Naive thymus-derived CD4-positive, alpha-beta T cell (primary cell): Measurements from ENCODE around the gene TCAP. TPM values are rescaled to one million over a fixed set of nuclear protein-coding genes. Genes with fewer than 3 reads are reported as not detected.

Source experiments
- ATAC-seq: fragments of 150-1000 bp; cut with Tn5 transposase; 2 replicates; pipeline ENCODE4 v1.10.0; 2021; ENCODE audit warnings: mild to moderate bottlenecking, moderate library complexity
- CTCF ChIA-PET: fragments of 350-600 bp; sonication (Branson Sonifier 250); formaldehyde crosslinking; loops from one replicate; lab custom pipeline; 2021; ENCODE audit warnings: antibody characterized with exemption; lab: Charles Lee
- POLR2A ChIA-PET: fragments of 350-600 bp; sonication (Branson Sonifier 250); formaldehyde crosslinking; loops from one replicate; lab custom pipeline; 2021; ENCODE audit warnings: antibody characterized with exemption, inconsistent platforms; lab: Charles Lee
- DNase-seq, 9 donors: peaks; one replicate each; pipeline versions ENCODE4 v3.0.0 to v3.0.0-alpha.2; 2020 to 2022; ENCODE audit warnings: mixed read lengths in 1 of 9
- H3K27ac ChIP-seq: one replicate; pipeline ENCODE4 v1.7.0; 2013; ENCODE audit warnings: mild to moderate bottlenecking, low read depth, low read length, moderate library complexity
- H3K27me3 ChIP-seq, 2 donors: one replicate each; pipeline ENCODE4 v1.7.0; 2013; ENCODE audit warnings: low read length in 2 of 2, mild to moderate bottlenecking in 2 of 2, moderate library complexity in 2 of 2; ENCODE audit not compliant: control insufficient read depth in 2 of 2, insufficient read depth in 2 of 2
- H3K36me3 ChIP-seq, 3 experiments: 1 replicate in 2 of 3; 2 replicates in 1 of 3; pipeline ENCODE4 v1.7.0; 2013; ENCODE audit warnings: low read length in 3 of 3, mild to moderate bottlenecking in 3 of 3, moderate library complexity in 1 of 3; ENCODE audit not compliant: insufficient read depth in 3 of 3, control insufficient read depth in 2 of 3
- H3K4me1 ChIP-seq, 2 donors: one replicate each; pipeline ENCODE4 v1.7.0; 2013; ENCODE audit warnings: low read length in 2 of 2, mild to moderate bottlenecking in 2 of 2, moderate library complexity in 1 of 2; ENCODE audit not compliant: control insufficient read depth in 2 of 2, insufficient read depth in 2 of 2
- H3K4me3 ChIP-seq: 2 replicates; pipeline ENCODE4 v1.7.0; 2013; ENCODE audit warnings: mild to moderate bottlenecking, low read length
- H3K9me3 ChIP-seq, 3 experiments: 1 replicate in 2 of 3; 2 replicates in 1 of 3; pipeline ENCODE4 v1.7.0; 2013; ENCODE audit warnings: low read length in 3 of 3; ENCODE audit not compliant: control insufficient read depth in 2 of 3
- H3K27ac Mint-ChIP-seq, 9 donors: one replicate each; pipeline ENCODE4 v1.8.0; 2020 to 2022; ENCODE audit warnings: mixed read lengths in 9 of 9, mild to moderate bottlenecking in 8 of 9, moderate library complexity in 5 of 9, inconsistent platforms in 2 of 9
- H3K27me3 Mint-ChIP-seq, 5 donors: one replicate each; pipeline ENCODE4 v1.8.0; 2021 to 2022; ENCODE audit warnings: mixed read lengths in 5 of 5, mild to moderate bottlenecking in 1 of 5
- H3K36me3 Mint-ChIP-seq, 5 donors: one replicate each; pipeline ENCODE4 v1.8.0; 2020 to 2022; ENCODE audit warnings: mixed read lengths in 5 of 5, mild to moderate bottlenecking in 3 of 5, inconsistent platforms in 1 of 5
- H3K4me1 Mint-ChIP-seq, 7 donors: one replicate each; pipeline ENCODE4 v1.8.0; 2020 to 2022; ENCODE audit warnings: mixed read lengths in 7 of 7, mild to moderate bottlenecking in 3 of 7, inconsistent platforms in 1 of 7
- H3K4me3 Mint-ChIP-seq, 10 donors: one replicate each; pipeline ENCODE4 v1.8.0; 2020 to 2022; ENCODE audit warnings: mild to moderate bottlenecking in 10 of 10, mixed read lengths in 10 of 10, moderate library complexity in 6 of 10, inconsistent platforms in 2 of 10
- H3K9me3 Mint-ChIP-seq, 11 donors: one replicate each; pipeline ENCODE4 v1.8.0; 2020 to 2022; ENCODE audit warnings: mixed read lengths in 11 of 11, mild to moderate bottlenecking in 4 of 11, inconsistent platforms in 1 of 11, moderate library complexity in 1 of 11
- intact Hi-C, 2 donors: fragments of 100-400 bp; cut with micrococcal nuclease; formaldehyde crosslinking; loops; one replicate each; pipeline ENCODE4 v1.15.1; 2023
- polyA plus RNA-seq, 2 donors: library from polyadenylated mRNA; unstranded; fragments of 300-500 nt; fragmentation: Illumina TruSeq; gene quantifications; one replicate each; pipeline ENCODE4 v1.2.3, GENCODE V29; 2021
- total RNA-seq, 6 experiments: library from RNA in 5 of 6; stranded (reverse) in 5 of 6; gene quantifications; 1 replicate in 5 of 6; 2 replicates in 1 of 6; pipeline ENCODE4 v1.2.3 and lab custom pipeline; 2021 to 2026

TCAP gene
- total and polyA plus RNA-seq, 7 experiments from 2014 or later, result 0.12 to 10.5 (median 3.3) TPM; not detected in 1

DNA sequence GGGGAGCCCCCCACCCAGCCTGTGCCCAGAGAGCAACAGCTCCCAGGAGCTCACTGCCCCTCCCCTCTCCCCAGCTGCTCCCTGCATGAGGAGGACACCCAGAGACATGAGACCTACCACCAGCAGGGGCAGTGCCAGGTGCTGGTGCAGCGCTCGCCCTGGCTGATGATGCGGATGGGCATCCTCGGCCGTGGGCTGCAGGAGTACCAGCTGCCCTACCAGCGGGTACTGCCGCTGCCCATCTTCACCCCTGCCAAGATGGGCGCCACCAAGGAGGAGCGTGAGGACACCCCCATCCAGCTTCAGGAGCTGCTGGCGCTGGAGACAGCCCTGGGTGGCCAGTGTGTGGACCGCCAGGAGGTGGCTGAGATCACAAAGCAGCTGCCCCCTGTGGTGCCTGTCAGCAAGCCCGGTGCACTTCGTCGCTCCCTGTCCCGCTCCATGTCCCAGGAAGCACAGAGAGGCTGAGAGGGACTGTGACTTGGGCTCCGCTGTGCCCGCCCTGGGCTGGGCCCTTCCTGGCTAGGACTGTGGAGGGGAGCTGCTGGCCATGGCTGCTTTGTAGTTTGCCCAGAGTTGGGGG, 584 bp downstream of the TCAP start:
- Mint-ChIP-seq H3K27me3 (peaks cover 0 to 45% (median 5%) of the 10 kb centered on the region in 5 donors), H3K9me3 (no peaks in the 10 kb centered on the region), H3K4me3 (peak overlapping the region in 2 of 10 donors; percentile 45 to 48), H3K27ac (peak overlapping the region in 3 of 9 donors; percentile 18 to 33 (median 31)), H3K4me1 (peaks cover 5 to 18% (median 15%) of the 10 kb centered on the region in 7 donors), H3K36me3 (peaks cover 0 to 13% (median 3%) of the 10 kb centered on the region in 5 donors)
- H3K36me3 ChIP-seq, result peaks cover 0 to 25% (median 0%) of the 10 kb centered on the region in 3 experiments
- H3K4me3 ChIP-seq, result no peak overlapping the region
- H3K27me3 ChIP-seq, result no peaks in the 10 kb centered on the region
- no peak for ATAC-seq
- no peak overlapping the region for H3K27ac ChIP-seq
- peaks cover 4 to 13% of the 10 kb centered on the region in 2 donors for H3K4me1 ChIP-seq
- CTCF ChIA-PET, result interaction anchor here (0.5 to 1.7 kb wide), 8 partner anchors 11 to 265 kb away, joined by 3 to 8 read pairs (median 4); partner anchors contain the start of gene PGAP3
- DNase-seq, result no peak
- H3K9me3 ChIP-seq, result no peaks in the 10 kb centered on the region
- POLR2A ChIA-PET, result interaction anchor here (0.5 to 1.9 kb wide), 12 partner anchors 9 to 508 kb away, joined by 3 to 8 read pairs (median 3); partner anchors contain the start of genes MIEN1, PGAP3 and STARD3
- intact Hi-C loops, result loop anchor here in 1 of 2 donors (5.0 kb wide), 1 partner anchor 43 kb away; no protein-coding TSS in a partner anchor

- H3K4me3 Mint-ChIP-seq, result peak overlapping the region in 3 of 10 donors; percentile 35 to 60 (median 48)
These were observed 1.1 kb downstream of the TCAP start for GRCh38 chr17:39666231-39666600.

DNA sequence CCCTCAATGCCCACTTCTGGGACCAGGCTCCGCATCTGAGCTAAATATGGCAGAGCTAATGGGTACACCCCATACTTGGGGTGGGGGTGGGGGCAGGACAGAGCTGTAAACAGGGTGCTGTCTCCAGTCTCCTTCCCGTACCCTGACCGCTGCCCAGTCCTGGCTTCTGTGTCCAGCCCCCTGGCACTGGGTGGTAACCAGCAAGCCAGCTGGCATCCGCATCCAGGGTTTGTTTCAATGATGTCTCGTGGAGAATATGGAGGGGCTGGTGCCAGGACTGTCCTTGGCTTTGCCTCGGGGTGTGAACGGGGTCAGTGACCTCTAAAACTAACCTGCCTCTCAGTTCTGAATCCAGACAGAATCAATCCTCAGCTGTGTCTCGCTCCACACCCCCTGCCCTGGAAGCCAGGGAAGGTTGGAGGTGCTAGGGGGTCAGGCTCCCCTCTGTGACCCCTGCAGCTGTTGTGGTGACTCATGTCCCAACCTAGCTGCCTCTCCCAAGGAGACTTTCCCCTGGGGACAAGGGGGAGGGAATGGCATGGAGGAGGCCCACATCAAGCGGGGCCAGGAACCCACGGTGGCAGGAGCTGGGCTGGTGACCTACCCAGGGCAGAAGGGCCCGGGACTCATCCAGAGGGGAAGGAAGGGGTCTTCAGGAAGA, 1.6 kb downstream of the TCAP start:
- Histone ChIP-seq H3K4me1 (peaks cover 4 to 13% of the 10 kb centered on the region in 2 donors), H3K4me3 (no peak overlapping the region), H3K36me3 (peaks cover 0 to 15% (median 0%) of the 10 kb centered on the region in 3 experiments), H3K9me3 (no peaks in the 10 kb centered on the region), H3K27me3 (no peaks in the 10 kb centered on the region), H3K27ac (no peak overlapping the region)
- Mint-ChIP-seq H3K36me3 (peaks cover 0 to 5% (median under 1%) of the 10 kb centered on the region in 5 donors), H3K9me3 (no peaks in the 10 kb centered on the region), H3K27ac (peak overlapping the region in 1 of 9 donors; percentile 38), H3K4me1 (peaks cover 5 to 17% (median 11%) of the 10 kb centered on the region in 7 donors), H3K4me3 (peak overlapping the region in 9 of 10 donors; percentile 32 to 79 (median 67)), H3K27me3 (peaks cover 0 to 46% (median 5%) of the 10 kb centered on the region in 5 donors)
- DNase-seq (no peak), ATAC-seq (no peak)
- intact Hi-C loops, result loop anchor here in 1 of 2 donors (5.0 kb wide), 1 partner anchor 44 kb away; no protein-coding TSS in a partner anchor
- CTCF ChIA-PET, result interaction anchor here (0.5 to 1.7 kb wide), 10 partner anchors 9 to 266 kb away, joined by 3 to 8 read pairs (median 4); partner anchors contain the start of gene PGAP3
- POLR2A ChIA-PET, result interaction anchor here (0.7 to 2.8 kb wide), 14 partner anchors 8 to 63 kb away, joined by 3 to 13 read pairs (median 4); partner anchors contain the start of genes MIEN1, PGAP3 and STARD3

More at GRCh38 chr17:39666231-39666600, 1.1 kb downstream of the TCAP start:
- CTCF ChIA-PET, result interaction anchor here (0.5 to 1.7 kb wide), 9 partner anchors 11 to 266 kb away, joined by 3 to 8 read pairs (median 4); partner anchors contain the start of gene PGAP3
- ATAC-seq (no peak), DNase-seq (no peak)
- Mint-ChIP-seq H3K27ac (peak overlapping the region in 2 of 9 donors; percentile 18 to 27), H3K27me3 (peaks cover 0 to 45% (median 5%) of the 10 kb centered on the region in 5 donors), H3K36me3 (peaks cover 0 to 10% (median 2%) of the 10 kb centered on the region in 5 donors), H3K9me3 (no peaks in the 10 kb centered on the region), H3K4me1 (peaks cover 5 to 17% (median 12%) of the 10 kb centered on the region in 7 donors)
- Histone ChIP-seq H3K27ac (no peak overlapping the region), H3K4me3 (no peak overlapping the region), H3K9me3 (no peaks in the 10 kb centered on the region), H3K4me1 (peaks cover 4 to 13% of the 10 kb centered on the region in 2 donors), H3K27me3 (no peaks in the 10 kb centered on the region), H3K36me3 (peaks cover 0 to 21% (median 0%) of the 10 kb centered on the region in 3 experiments)
- intact Hi-C loops, result loop anchor here in 1 of 2 donors (5.0 kb wide), 1 partner anchor 44 kb away; no protein-coding TSS in a partner anchor
- POLR2A ChIA-PET, result interaction anchor here (0.5 to 2.8 kb wide), 16 partner anchors 8 to 507 kb away, joined by 3 to 13 read pairs (median 4); partner anchors contain the start of genes MIEN1, PGAP3 and STARD3

DNA sequence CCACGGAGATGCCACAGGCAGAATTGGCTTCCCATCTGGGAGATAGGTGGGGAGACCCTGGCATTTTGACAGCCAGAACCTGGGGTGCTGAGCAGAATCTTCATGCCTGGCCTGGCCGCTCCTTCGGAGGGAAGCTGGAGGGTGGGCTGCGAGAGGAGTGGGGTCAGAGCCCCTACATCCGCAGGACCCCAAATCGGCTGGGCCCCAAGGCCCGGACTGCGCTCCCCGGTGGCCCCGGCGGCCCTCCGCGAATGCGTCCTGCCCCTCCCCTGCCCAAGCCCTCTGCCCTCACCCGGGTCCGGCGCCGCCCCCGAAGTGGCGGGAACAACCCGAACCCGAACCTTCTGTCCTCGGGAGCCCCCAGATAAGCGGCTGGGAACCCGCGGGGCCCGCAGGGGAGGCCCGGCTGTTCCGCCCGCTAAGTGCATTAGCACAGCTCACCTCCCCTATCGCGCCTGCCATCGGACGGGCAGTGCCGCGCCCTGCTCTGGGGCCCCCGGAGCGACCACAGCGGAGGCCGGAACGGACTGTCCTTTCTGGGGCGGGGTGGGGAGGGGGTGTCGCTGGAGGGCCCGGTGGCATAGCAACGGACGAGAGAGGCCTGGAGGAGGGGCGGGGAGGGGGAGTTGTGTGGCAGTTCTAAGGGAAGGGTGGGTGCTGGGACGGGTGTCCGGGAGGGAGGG, 2.3 kb downstream of the TCAP start:
- H3K4me1 ChIP-seq, result peaks cover 4 to 13% of the 10 kb centered on the region in 2 donors
- Mint-ChIP-seq H3K4me3 (peak overlapping the region; percentile 45 to 79 (median 68)), H3K36me3 (peaks cover 0 to 4% (median 0%) of the 10 kb centered on the region in 5 donors), H3K27me3 (peaks cover 0 to 48% (median 5%) of the 10 kb centered on the region in 5 donors), H3K9me3 (no peaks in the 10 kb centered on the region), H3K4me1 (peaks cover 5 to 22% (median 14%) of the 10 kb centered on the region in 7 donors), H3K27ac (peak overlapping the region in 1 of 9 donors; percentile 17)
- no peak overlapping the region for H3K27ac ChIP-seq
- intact Hi-C loops, result loop anchor here in 1 of 2 donors (5.0 kb wide), 1 partner anchor 45 kb away; no protein-coding TSS in a partner anchor
- no peak overlapping the region for H3K4me3 ChIP-seq
- ChIA-PET POLR2A (interaction anchor here (0.7 to 2.8 kb wide), 9 partner anchors 8 to 62 kb away, joined by 3 to 13 read pairs (median 5); partner anchors contain the start of gene MIEN1), CTCF (interaction anchor here (0.6 to 2.4 kb wide), 8 partner anchors 8 to 226 kb away, joined by 3 to 10 read pairs (median 4); no protein-coding TSS in a partner anchor)
- H3K27me3 ChIP-seq, result no peaks in the 10 kb centered on the region
- peaks cover 0 to 9% (median 0%) of the 10 kb centered on the region in 3 experiments for H3K36me3 ChIP-seq
- no peak for DNase-seq
- no peak for ATAC-seq
- H3K9me3 ChIP-seq, result no peaks in the 10 kb centered on the region

DNA sequence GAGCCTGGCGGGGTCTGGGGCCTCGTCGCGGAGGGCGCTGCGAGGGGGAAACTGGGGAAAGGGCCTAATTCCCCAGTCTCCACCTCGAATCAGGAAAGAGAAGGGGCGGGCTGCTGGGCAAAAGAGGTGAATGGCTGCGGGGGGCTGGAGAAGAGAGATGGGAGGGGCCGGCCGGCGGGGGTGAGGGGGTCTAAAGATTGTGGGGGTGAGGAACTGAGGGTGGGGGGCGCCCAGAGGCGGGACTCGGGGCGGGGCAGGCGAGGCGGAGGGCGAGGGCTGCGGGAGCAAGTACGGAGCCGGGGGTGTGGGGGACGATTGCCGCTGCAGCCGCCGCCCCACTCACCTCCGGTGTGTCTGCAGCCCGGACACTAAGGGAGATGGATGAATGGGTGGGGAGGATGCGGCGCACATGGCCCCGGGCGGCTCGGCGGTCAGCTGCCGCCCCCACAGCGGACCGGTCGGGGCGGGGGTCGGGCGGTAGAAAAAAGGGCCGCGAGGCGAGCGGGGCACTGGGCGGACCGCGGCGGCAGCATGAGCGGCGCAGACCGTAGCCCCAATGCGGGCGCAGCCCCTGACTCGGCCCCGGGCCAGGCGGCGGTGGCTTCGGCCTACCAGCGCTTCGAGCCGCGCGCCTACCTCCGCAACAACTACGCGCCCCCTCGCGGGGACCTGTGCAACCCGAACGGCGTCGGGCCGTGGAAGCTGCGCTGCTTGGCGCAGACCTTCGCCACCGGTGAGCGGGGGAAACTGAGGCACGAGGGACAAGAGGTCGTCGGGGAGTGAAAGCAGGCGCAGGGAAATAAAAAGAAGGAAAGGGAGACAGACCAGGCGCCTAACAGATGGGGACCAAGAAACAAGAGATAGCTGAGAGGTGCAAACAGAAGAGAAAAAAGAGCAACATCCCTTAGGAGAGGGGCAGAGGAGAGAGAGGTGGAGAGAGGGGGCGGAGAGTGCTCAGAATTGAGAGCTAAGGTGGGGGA, 3.1 kb downstream of the TCAP start, which contains the start of gene PNMT:
Gene PNMT (plus strand): TSS at position 509 of the 980 bp plus-strand sequence. CDS start 23 bp downstream, at position 532.
- H3K27me3 Mint-ChIP-seq, result peaks cover 0 to 48% (median 5%) of the 10 kb centered on the region in 5 donors
- H3K36me3 Mint-ChIP-seq, result peaks cover 0 to 4% (median 0%) of the 10 kb centered on the region in 5 donors
- H3K9me3 Mint-ChIP-seq, result no peaks in the 10 kb centered on the region
- peak within 1 kb of the TSS; percentile 50 to 83 (median 68) for H3K4me3 Mint-ChIP-seq
- peak within 1 kb of the TSS; percentile 50 for H3K4me3 ChIP-seq
- DNase-seq, result peak; percentile 44 to 76 (median 63)
- peaks cover 4 to 13% of the 10 kb centered on the region in 2 donors for H3K4me1 ChIP-seq
- peak; percentile 83 for ATAC-seq
- intact Hi-C loops, result loop anchor here (1.0 to 5.0 kb wide), 5 partner anchors 11 to 46 kb away; no protein-coding TSS in a partner anchor
- H3K27me3 ChIP-seq, result no peaks in the 10 kb centered on the region
- POLR2A ChIA-PET, result interaction anchor here (0.9 to 2.8 kb wide), 9 partner anchors 10 to 49 kb away, joined by 3 to 13 read pairs (median 6); partner anchors contain the start of gene PGAP3
- H3K4me1 Mint-ChIP-seq, result peaks cover 5 to 23% (median 14%) of the 10 kb centered on the region in 7 donors
- H3K36me3 ChIP-seq, result peaks cover 0 to under 1% (median 0%) of the 10 kb centered on the region in 3 experiments
- no peaks in the 10 kb centered on the region for H3K9me3 ChIP-seq
- CTCF ChIA-PET, result interaction anchor here (0.8 to 2.4 kb wide), 11 partner anchors 10 to 49 kb away, joined by 3 to 30 read pairs (median 5); no protein-coding TSS in a partner anchor
- peak within 1 kb of the TSS in 1 of 9 donors; percentile 26 for H3K27ac Mint-ChIP-seq
- H3K27ac ChIP-seq, result peak within 1 kb of the TSS; percentile 51
